ENCODE results near the gene CHRM5.

CHRM5 gene

DNA sequence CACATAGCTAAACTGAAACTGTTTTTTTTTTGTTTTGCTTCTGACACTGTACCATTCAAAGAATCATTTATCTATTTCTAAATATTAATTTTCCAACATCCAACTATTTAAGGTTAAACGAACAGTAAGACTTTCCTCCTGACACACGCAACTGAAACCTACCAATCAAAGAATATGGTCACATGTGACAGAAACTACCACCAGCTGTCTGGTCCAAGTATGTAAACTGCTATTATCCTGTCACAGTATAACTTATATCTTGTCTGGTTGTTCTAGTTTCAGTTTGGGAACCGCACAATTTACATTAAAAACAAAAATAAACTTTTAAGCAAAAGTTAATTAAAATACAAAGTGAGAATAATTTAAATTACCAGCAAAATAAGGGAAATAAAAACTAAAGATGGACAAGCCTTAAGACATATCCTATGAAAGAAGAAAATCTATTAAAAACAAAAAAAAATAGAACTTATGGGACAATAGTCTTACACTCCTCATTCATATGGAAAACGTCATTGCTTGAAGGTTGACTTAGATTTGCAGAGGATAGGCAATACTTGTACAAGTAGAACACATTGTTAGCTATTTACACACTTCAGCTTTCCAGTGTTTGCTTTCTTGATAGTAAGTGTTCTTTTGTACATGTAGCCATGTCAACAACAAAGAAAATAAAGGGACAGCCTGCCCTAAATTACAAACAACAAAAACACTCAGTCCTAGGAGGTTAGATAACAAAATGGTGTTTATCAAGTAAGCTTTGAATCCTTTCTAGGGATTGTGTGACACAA, 26.8 kb upstream of the CHRM5 start:
- TF ChIP-seq, protein P1, sequence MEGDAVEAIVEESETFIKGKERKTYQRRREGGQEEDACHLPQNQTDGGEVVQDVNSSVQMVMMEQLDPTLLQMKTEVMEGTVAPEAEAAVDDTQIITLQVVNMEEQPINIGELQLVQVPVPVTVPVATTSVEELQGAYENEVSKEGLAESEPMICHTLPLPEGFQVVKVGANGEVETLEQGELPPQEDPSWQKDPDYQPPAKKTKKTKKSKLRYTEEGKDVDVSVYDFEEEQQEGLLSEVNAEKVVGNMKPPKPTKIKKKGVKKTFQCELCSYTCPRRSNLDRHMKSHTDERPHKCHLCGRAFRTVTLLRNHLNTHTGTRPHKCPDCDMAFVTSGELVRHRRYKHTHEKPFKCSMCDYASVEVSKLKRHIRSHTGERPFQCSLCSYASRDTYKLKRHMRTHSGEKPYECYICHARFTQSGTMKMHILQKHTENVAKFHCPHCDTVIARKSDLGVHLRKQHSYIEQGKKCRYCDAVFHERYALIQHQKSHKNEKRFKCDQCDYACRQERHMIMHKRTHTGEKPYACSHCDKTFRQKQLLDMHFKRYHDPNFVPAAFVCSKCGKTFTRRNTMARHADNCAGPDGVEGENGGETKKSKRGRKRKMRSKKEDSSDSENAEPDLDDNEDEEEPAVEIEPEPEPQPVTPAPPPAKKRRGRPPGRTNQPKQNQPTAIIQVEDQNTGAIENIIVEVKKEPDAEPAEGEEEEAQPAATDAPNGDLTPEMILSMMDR (IDR thresholded peaks at IDR 0.05; ENCODE audit: insufficient read depth, low read depth, low read length, missing control alignments) = no peak
- no peak overlapping the region for H3K4me3 ChIP-seq (ENCODE audit: low read depth, low read length)
- peak; percentile 23 for DNase-seq (ENCODE audit: low read depth)

DNA sequence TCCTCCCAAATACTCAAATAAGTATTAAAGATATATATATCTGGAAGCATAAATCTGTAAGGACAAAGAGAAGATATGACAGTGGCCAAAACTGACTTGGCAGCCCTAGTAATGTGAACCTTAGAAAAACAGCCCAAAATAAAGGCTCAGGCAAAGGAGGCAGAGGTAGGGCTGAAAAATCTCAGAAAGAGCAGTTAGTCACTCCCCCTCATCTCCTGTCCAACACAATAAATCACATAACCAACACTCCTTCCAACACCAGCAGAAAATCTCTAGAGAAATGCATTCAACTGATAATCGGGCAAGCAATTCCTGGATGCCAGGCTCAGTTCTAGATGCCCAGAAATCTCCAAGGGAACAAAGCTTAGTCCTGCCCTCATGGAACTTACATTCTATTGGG, 22.1 kb upstream of the CHRM5 start:
- DNase-seq (ENCODE audit: low read depth) = no peak
- H3K4me3 ChIP-seq (ENCODE audit: low read depth, low read length) = no peak overlapping the region
- TF ChIP-seq, protein P1 (IDR thresholded peaks at IDR 0.05; ENCODE audit: insufficient read depth, low read depth, low read length, missing control alignments) = no peak

DNA sequence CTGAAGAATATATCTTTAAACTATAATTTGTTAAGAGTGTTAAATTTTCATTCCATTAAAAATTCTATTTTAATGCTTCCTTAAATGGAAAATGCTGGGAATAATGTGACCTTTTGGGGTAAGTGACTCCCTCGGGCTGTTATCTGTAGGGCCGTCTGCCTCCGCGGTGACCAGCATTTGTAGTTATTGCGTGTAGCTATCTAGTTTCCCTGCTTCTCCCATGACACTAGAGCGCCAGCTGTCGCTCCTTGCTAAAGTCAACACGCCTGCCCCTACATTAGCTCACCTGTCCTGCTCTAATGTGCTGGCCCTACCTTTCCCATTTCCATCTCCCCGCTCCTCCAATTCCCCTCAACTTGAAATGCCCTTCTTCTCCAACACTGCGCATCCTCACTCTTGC, 12.4 kb upstream of the CHRM5 start:
- no peak for DNase-seq (ENCODE audit: low read depth)
- TF ChIP-seq, protein P1 (IDR thresholded peaks at IDR 0.05; ENCODE audit: insufficient read depth, low read depth, low read length, missing control alignments) = no peak

DNA sequence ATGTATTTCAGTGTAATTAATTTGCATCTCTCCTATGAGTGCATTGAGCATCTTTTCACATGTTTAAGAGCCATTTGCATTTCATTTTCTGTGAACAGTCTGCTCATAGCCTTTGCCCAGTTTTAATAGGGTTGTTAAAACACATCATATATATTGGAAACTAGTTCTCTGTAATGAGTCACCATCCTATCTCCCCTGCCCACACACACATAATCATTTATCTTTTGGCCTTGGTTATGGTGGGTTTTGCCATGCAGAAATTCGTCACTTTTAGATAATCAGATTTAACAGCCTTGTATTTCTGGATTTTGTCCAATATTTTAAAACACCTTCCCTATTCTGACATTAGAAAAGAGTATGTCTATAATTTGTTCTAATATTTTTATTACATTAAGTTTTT, 11.9 kb upstream of the CHRM5 start:
- no peak overlapping the region for H3K4me3 ChIP-seq (ENCODE audit: low read depth, low read length)
- DNase-seq (ENCODE audit: low read depth) = no peak
- TF ChIP-seq, protein P1 (IDR thresholded peaks at IDR 0.05; ENCODE audit: insufficient read depth, low read depth, low read length, missing control alignments) = no peak

More for the DNA sequence above, 12.4 kb upstream of the CHRM5 start:
- H3K4me3 ChIP-seq (ENCODE audit: low read depth, low read length) = no peak overlapping the region

DNA sequence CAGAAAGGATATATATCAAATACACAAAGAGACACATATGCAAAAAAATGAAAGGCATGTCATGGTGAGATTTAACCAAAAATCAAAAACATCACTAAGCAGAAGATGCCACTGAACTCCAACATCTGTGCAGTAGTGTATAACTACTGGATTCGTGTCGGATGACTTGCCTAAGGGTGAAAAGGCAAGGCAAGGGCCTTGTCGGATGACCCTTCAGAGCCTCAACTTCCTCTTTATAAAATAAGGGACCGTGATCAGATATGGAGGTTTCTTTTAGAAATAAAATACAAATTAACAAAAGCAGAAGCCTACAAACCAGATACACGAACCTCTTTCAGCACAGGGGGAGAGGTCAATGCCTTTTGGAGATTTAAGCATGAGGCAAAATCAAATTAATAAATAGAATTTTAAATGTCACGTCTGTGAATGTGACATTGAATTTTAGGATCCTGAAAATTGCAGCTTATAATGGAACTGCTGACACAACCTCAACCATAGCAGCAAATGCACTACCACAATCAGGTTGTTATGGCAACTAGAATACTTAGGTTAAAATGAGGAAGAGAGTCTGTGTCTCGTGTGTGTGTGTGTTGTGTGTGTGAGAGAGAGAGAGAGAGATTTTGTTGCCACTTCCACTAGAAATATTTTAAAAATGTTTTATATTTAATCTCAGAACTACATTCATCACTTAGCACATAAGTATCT, 8.3 kb upstream of the CHRM5 start:
- no peak overlapping the region for H3K4me3 ChIP-seq (ENCODE audit: low read depth, low read length)
- TF ChIP-seq, protein P1 (IDR thresholded peaks at IDR 0.05; ENCODE audit: insufficient read depth, low read depth, low read length, missing control alignments) = no peak
- no peak for DNase-seq (ENCODE audit: low read depth)

DNA sequence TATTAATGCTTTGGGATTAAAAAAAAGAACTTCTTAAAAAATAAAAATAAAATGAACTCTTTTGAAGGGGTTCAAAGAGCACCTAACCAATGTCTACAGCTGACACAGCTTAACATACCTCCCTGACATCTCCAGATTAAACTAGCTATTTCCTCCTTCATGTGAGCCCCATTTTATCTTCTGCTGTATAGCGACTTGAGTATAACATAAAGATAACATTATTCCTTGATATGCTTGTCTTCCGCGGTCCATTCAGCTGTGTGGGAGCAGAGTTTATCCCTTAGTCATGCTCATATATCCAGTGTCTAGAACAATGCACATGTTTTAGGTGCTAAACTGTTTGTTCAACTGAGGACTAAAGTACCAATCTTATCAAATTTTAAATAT, 7.8 kb upstream of the CHRM5 start:
- DNase-seq (ENCODE audit: low read depth) = no peak
- H3K4me3 ChIP-seq (ENCODE audit: low read depth, low read length) = no peak overlapping the region
- TF ChIP-seq, protein P1 (IDR thresholded peaks at IDR 0.05; ENCODE audit: insufficient read depth, low read depth, low read length, missing control alignments) = no peak

Measured in GM12865 (cell line).